ENCODE measurements around the gene GP9. TPM values are rescaled to one million over a fixed set of nuclear protein-coding genes. Genes with fewer than 3 reads are reported as not detected.

The GP9 gene
- total and polyA plus RNA-seq, 2 donors (not counting 1 experiment from before 2014, with no cell fraction given) = not detected

DNA sequence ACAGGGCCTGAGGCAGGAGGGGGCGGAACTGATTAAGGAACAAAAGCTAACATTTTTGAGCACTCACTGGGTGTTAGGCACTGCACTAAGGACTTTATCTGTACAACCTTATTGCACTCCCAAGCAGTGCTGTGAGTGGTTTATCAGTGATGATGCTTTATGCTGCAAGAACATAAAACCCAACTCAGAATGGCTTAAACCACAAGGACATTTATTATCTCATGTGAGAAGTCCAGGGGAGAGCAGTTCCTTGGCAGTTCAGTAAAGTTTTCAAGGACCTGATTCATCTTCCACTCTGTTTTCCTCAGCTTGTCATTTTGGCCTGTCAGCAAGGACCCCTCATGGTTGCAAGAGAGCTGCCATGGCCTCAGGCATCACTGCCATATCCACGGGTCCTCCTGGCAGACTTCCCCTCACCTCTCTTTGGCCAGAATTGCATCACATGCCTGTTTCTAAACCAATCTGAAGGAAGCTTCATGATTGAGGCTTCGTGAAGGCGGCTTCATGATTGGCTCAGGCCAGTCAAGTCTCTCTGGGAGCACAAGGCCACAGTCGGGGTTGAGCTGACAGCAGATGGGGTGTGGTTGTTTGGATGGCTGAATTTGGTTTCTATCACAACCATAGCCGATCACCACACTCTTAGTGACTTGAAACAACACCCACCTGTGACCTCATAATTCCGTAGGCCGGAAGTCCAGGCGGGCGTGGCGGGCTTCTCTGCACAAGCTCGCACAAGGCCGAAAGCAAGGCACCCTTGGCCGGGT lies 43.7 kb upstream of the GP9 start:
- DNase-seq (peak; percentile 88), ATAC-seq (ENCODE audit: low read depth) (peak; percentile 61)
- intact Hi-C loops (cut with micrococcal nuclease) = loop anchor here (1.0 to 2.0 kb wide), 5 partner anchors 10 to 232 kb away; partner anchors contain the start of genes CFAP92 and COPG1
- Histone ChIP-seq H3K4me2 (replicated peaks; ENCODE audit: low read depth, low read length, poor library complexity, severe bottlenecking) (peak overlapping the region; percentile 70), H3K36me3 (replicated peaks in 1 of 2; ENCODE audit: control extremely low read depth in 1 of 2, control insufficient read depth in 1 of 2, extremely low read depth in 1 of 2, insufficient read depth in 2 of 2, low read length in 1 of 2) (no peaks in the 10 kb centered on the region), H3K9ac (ENCODE audit: low read length) (peak overlapping the region; percentile 43), H4K20me1 (ENCODE audit: control insufficient read depth, insufficient read depth, low read length, poor library complexity, severe bottlenecking) (no peaks in the 10 kb centered on the region), H3K4me1 (ENCODE audit: control insufficient read depth in 2 of 2, insufficient read depth in 2 of 2, low read length in 2 of 2) (peaks cover 33 to 35% of the 10 kb centered on the region in 2 donors), H3K27ac (ENCODE audit: low read length in 2 of 2) (peak overlapping the region; percentile 85 to 96), H3K79me2 (ENCODE audit: control insufficient read depth, insufficient read depth, low read length) (no peaks in the 10 kb centered on the region), H3K4me3 (ENCODE audit: control extremely low read depth in 1 of 5, extremely low read depth in 1 of 5, insufficient read depth in 1 of 5, low read depth in 2 of 5, low read length in 4 of 5) (peak overlapping the region in 1 of 5 experiments; percentile 21), H3K27me3 (replicated peaks in 1 of 4; ENCODE audit: control extremely low read depth in 1 of 4, control insufficient read depth in 3 of 4, insufficient read depth in 4 of 4, low read length in 3 of 4) (no peaks in the 10 kb centered on the region), H3K9me3 (ENCODE audit: control extremely low read depth in 1 of 3, control insufficient read depth in 2 of 3, insufficient read depth in 1 of 3, low read length in 2 of 3) (peaks cover 0 to 11% (median 0%) of the 10 kb centered on the region in 3 donors), H2AFZ (ENCODE audit: insufficient read depth, low read depth, low read length, poor library complexity, severe bottlenecking) (peak overlapping the region; percentile 16)
- H3K4me1 Mint-ChIP-seq = peaks cover 41% of the 10 kb centered on the region
- TF ChIP-seq, protein P1, sequence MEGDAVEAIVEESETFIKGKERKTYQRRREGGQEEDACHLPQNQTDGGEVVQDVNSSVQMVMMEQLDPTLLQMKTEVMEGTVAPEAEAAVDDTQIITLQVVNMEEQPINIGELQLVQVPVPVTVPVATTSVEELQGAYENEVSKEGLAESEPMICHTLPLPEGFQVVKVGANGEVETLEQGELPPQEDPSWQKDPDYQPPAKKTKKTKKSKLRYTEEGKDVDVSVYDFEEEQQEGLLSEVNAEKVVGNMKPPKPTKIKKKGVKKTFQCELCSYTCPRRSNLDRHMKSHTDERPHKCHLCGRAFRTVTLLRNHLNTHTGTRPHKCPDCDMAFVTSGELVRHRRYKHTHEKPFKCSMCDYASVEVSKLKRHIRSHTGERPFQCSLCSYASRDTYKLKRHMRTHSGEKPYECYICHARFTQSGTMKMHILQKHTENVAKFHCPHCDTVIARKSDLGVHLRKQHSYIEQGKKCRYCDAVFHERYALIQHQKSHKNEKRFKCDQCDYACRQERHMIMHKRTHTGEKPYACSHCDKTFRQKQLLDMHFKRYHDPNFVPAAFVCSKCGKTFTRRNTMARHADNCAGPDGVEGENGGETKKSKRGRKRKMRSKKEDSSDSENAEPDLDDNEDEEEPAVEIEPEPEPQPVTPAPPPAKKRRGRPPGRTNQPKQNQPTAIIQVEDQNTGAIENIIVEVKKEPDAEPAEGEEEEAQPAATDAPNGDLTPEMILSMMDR (IDR thresholded peaks at IDR 0.05) = no peak
- TF ChIP-seq EZH2 (IDR thresholded peaks at IDR 0.05; ENCODE audit: borderline replicate concordance, insufficient read depth, low read depth, low read length, poor library complexity, severe bottlenecking) = no peak
- H3K4me3 Mint-ChIP-seq = peak overlapping the region; percentile 79
- ChIA-PET CTCF (interaction anchor here (0.7 to 9.1 kb wide), 17 partner anchors 9 to 307 kb away, joined by 3 to 134 read pairs (median 7); partner anchors contain the start of gene CFAP92), POLR2A (interaction anchor here (0.5 to 2.7 kb wide), 8 partner anchors 10 to 261 kb away, joined by 3 to 19 read pairs (median 4); partner anchors contain the start of genes COPG1 and HMCES)
- 60% methylated on average over 11 of the region's 14 CpGs for WGBS (ENCODE audit: insufficient coverage)
- H3K27me3 Mint-ChIP-seq = no peaks in the 10 kb centered on the region
- peak overlapping the region; percentile 97 for H3K27ac Mint-ChIP-seq
- H3K9me3 Mint-ChIP-seq (ENCODE audit: insufficient read depth) = no peaks in the 10 kb centered on the region

Data from B cell (primary cell).